ENCODE measurements around the gene VSX1.

DNA sequence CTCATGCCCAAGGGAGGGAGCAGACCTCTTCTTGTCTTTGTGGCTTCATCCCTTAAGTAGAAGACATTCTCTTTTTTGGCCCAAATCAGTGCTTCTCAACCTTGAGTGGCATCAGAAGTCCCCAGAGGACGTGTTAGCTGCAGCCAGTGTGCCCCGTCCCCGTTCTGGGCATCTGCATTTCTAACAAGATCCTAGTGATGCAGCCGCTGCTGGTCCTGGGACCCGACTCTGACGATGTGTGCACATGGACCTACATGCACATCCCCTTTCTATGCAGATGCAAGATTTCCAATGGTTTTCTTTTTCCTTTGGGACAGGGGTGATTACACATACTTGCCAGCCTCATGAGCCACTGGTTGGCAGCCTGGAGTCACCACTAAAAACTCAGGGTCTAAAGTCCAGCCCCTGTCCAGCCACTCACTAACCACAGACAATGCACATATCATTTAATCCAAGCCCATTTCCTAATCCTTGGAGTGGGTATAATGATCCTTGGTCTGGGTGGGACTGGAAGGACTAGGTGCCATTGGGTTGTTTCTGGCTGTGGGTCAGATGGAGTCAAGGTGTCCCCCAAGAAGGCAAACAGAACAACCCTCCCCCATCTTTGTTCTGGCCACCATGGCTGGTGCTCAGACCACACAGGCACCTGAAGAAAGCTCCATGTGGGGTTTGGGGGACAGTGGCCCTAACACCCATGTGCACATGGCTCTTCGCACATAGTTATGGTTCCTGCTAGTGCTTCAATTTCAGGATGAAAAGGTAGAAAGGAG, 30.4 kb downstream of the VSX1 start:
- TF ChIP-seq POLR2A (IDR thresholded peaks at IDR 0.05) (no peak), EP300 (IDR thresholded peaks at IDR 0.05) (no peak), POLR2AphosphoS5 (IDR thresholded peaks at IDR 0.05) (no peak)
- TF ChIP-seq, protein P1, sequence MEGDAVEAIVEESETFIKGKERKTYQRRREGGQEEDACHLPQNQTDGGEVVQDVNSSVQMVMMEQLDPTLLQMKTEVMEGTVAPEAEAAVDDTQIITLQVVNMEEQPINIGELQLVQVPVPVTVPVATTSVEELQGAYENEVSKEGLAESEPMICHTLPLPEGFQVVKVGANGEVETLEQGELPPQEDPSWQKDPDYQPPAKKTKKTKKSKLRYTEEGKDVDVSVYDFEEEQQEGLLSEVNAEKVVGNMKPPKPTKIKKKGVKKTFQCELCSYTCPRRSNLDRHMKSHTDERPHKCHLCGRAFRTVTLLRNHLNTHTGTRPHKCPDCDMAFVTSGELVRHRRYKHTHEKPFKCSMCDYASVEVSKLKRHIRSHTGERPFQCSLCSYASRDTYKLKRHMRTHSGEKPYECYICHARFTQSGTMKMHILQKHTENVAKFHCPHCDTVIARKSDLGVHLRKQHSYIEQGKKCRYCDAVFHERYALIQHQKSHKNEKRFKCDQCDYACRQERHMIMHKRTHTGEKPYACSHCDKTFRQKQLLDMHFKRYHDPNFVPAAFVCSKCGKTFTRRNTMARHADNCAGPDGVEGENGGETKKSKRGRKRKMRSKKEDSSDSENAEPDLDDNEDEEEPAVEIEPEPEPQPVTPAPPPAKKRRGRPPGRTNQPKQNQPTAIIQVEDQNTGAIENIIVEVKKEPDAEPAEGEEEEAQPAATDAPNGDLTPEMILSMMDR (IDR thresholded peaks at IDR 0.05): no peak

All from sigmoid colon (tissue), 4 donors.